Measurements from ENCODE around the gene ELAVL2.

Gene ELAVL2

GRCh38 chr9:23830476-23830805 is 4.4 kb upstream of the ELAVL2 start:
- no peak for DNase-seq (ENCODE audit: low read depth)
- TF ChIP-seq CTCF (IDR thresholded peaks at IDR 0.05; ENCODE audit: low read depth, low read length) (no peak), POLR2A (IDR thresholded peaks at IDR 0.05; ENCODE audit: extremely low read depth, insufficient read length) (no peak)
- H3K4me3 ChIP-seq (ENCODE audit: low read depth, low read length), result no peak overlapping the region

GRCh38 chr9:23829580-23830475 is 3.8 kb upstream of the ELAVL2 start:
- H3K4me3 ChIP-seq (ENCODE audit: low read depth, low read length), result no peak overlapping the region
- TF ChIP-seq POLR2A (IDR thresholded peaks at IDR 0.05; ENCODE audit: extremely low read depth, insufficient read length), result no peak
- no peak for TF ChIP-seq CTCF (IDR thresholded peaks at IDR 0.05; ENCODE audit: low read depth, low read length)
- TF ChIP-seq MAX (IDR thresholded peaks at IDR 0.05; ENCODE audit: low read depth, low read length), result no peak
- no peak for TF ChIP-seq MYC (IDR thresholded peaks at IDR 0.05; ENCODE audit: low read depth, low read length)
- DNase-seq (ENCODE audit: low read depth), result peak; percentile 0

GRCh38 chr9:23825700-23826099 is 340 bp downstream of the ELAVL2 start:
- no peak overlapping the region for H3K4me3 ChIP-seq (ENCODE audit: low read depth, low read length)
- TF ChIP-seq MYC (IDR thresholded peaks at IDR 0.05; ENCODE audit: low read depth, low read length) (no peak), MAX (IDR thresholded peaks at IDR 0.05; ENCODE audit: low read depth, low read length) (no peak), POLR2A (IDR thresholded peaks at IDR 0.05; ENCODE audit: extremely low read depth, insufficient read length) (no peak), CTCF (IDR thresholded peaks at IDR 0.05; ENCODE audit: low read depth, low read length) (no peak)
- DNase-seq (ENCODE audit: low read depth), result no peak

GRCh38 chr9:23824830-23825591 is 1.0 kb downstream of the ELAVL2 start:
- no peak overlapping the region for H3K4me3 ChIP-seq (ENCODE audit: low read depth, low read length)
- TF ChIP-seq POLR2A (IDR thresholded peaks at IDR 0.05; ENCODE audit: extremely low read depth, insufficient read length) (no peak), CTCF (IDR thresholded peaks at IDR 0.05; ENCODE audit: low read depth, low read length) (no peak), MYC (IDR thresholded peaks at IDR 0.05; ENCODE audit: low read depth, low read length) (no peak), MAX (IDR thresholded peaks at IDR 0.05; ENCODE audit: low read depth, low read length) (no peak)
- no peak for DNase-seq (ENCODE audit: low read depth)

- no peak overlapping the region for H3K4me3 ChIP-seq (ENCODE audit: low read depth, low read length)
- TF ChIP-seq MAX (IDR thresholded peaks at IDR 0.05; ENCODE audit: low read depth, low read length), result no peak
- no peak for TF ChIP-seq POLR2A (IDR thresholded peaks at IDR 0.05; ENCODE audit: extremely low read depth, insufficient read length)
- TF ChIP-seq CTCF (IDR thresholded peaks at IDR 0.05; ENCODE audit: low read depth, low read length), result no peak
- TF ChIP-seq MYC (IDR thresholded peaks at IDR 0.05; ENCODE audit: low read depth, low read length), result no peak
- DNase-seq (ENCODE audit: low read depth), result no peak
These were observed 1.8 kb downstream of the ELAVL2 start for GRCh38 chr9:23823986-23824829.

All from NB4 (cell line).